Stimulated activated CD8-positive, alpha-beta memory T cell treated with anti-CD3 and anti-CD28 coated beads, Interleukin-2, amount 100 ng/mL, for 48 hours (primary cell): ENCODE measurements around the gene SLC8A1.

ENCODE experiments used
- DNase-seq, 2 donors: peaks; one replicate each; pipeline ENCODE4 v3.0.0-alpha.2; 2020; ENCODE audit warnings: low read depth in 2 of 2

The SLC8A1 gene

GRCh38 chr2:40155728-40156127, 296.2 kb downstream of the SLC8A1 start:
- no peak for DNase-seq

- no peak for DNase-seq
These were observed 301.6 kb downstream of the SLC8A1 start for GRCh38 chr2:40150266-40150665.

- no peak for DNase-seq
These were observed 303.6 kb downstream of the SLC8A1 start for GRCh38 chr2:40148334-40148733.

GRCh38 chr2:40147360-40147759, 304.5 kb downstream of the SLC8A1 start:
- DNase-seq = no peak

- no peak for DNase-seq
These were observed 307.9 kb downstream of the SLC8A1 start for GRCh38 chr2:40144022-40144421.

GRCh38 chr2:40138314-40138713, 313.6 kb downstream of the SLC8A1 start:
- DNase-seq = no peak

- DNase-seq = no peak
These were observed 320.7 kb downstream of the SLC8A1 start for GRCh38 chr2:40131081-40131704.

GRCh38 chr2:40130251-40130994, 321.5 kb downstream of the SLC8A1 start:
- no peak for DNase-seq

- DNase-seq = no peak
These were observed 322.2 kb downstream of the SLC8A1 start for GRCh38 chr2:40129725-40130124.

- no peak for DNase-seq
These were observed 323.1 kb downstream of the SLC8A1 start for GRCh38 chr2:40128796-40129195.

- DNase-seq = no peak
These were observed 323.9 kb downstream of the SLC8A1 start for GRCh38 chr2:40127890-40128557.

- DNase-seq = no peak
These were observed 324.7 kb downstream of the SLC8A1 start for GRCh38 chr2:40127146-40127545.

GRCh38 chr2:40126006-40126405, 325.9 kb downstream of the SLC8A1 start:
- no peak for DNase-seq

- no peak for DNase-seq
These were observed 328.1 kb downstream of the SLC8A1 start for GRCh38 chr2:40123746-40124145.

GRCh38 chr2:40123326-40123725, 328.6 kb downstream of the SLC8A1 start:
- no peak for DNase-seq

- no peak for DNase-seq
These were observed 330.9 kb downstream of the SLC8A1 start for GRCh38 chr2:40120957-40121356.

GRCh38 chr2:40120026-40120425, 331.9 kb downstream of the SLC8A1 start:
- DNase-seq = no peak

GRCh38 chr2:40118622-40119021, 333.3 kb downstream of the SLC8A1 start:
- no peak for DNase-seq

GRCh38 chr2:40115894-40116293, 336.0 kb downstream of the SLC8A1 start:
- DNase-seq = no peak

- DNase-seq = no peak
These were observed 336.5 kb downstream of the SLC8A1 start for GRCh38 chr2:40115348-40115747.

GRCh38 chr2:40113997-40114396, 337.9 kb downstream of the SLC8A1 start:
- DNase-seq = no peak

GRCh38 chr2:40113272-40113968, 338.5 kb downstream of the SLC8A1 start:
- DNase-seq = no peak
